ENCODE measurements around the gene HS1BP3.
A peak's percentile ranks its signal among the peaks of the same experiment; 100 is the strongest.

HS1BP3 gene

DNA sequence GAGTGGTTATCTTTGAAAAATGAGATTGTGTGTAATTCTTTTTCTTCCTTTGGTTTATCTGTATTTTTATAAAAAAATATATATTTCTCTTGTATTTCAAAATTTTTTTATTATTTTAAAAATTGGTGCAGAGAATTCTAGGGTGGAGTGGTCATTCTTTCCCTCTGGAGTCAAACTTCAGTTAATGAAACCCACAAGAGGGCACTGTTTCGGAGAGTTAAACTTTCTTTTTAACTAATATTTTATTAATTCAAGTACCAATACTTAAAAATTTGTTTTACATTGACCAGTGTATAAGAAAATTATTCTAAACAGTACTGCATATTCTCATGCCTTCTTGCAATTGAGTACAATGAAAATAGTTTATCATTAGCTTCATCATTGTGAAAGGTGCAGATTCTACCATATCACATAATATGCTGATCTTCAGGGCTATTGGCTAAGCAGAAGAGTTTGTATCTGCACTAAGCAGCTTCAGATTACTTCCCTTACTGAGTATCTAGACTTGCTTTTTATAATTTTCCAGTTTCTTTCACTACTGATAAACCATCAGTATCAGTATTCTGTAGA, 50.1 kb downstream of the HS1BP3 start:
- DNase-seq (ENCODE audit: low read depth, low spot score), result no peak

DNA sequence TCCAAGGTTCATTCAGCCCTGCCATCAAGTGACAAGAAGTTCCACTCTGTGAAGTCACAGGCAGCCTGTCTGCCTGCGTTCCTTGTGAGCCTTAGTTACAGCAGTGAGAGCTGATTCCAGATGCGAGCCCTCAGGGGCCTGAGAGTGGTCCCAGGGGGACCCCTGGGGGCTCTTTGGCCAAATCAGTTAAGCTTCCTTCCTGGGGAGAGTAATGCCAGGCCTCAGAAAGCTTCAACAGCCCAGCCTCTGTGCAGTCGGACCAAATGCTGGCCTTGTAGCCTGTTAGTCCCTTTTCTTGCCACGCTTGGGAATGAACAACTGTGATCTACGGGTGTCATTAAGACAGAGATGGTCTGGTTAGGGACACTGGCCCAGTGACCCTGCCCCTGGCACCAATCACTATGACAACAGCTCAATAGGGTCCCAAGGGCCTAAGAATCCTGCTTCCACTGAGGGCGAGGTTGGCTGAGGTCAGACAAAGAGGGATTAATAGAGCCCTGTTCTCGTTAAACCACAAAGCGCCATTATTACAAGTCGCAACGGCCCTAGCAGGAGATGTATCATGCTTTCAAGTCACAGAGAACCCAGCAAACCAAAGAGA, 50.9 kb downstream of the HS1BP3 start:
- no peak for DNase-seq (ENCODE audit: low read depth, low spot score)

DNA sequence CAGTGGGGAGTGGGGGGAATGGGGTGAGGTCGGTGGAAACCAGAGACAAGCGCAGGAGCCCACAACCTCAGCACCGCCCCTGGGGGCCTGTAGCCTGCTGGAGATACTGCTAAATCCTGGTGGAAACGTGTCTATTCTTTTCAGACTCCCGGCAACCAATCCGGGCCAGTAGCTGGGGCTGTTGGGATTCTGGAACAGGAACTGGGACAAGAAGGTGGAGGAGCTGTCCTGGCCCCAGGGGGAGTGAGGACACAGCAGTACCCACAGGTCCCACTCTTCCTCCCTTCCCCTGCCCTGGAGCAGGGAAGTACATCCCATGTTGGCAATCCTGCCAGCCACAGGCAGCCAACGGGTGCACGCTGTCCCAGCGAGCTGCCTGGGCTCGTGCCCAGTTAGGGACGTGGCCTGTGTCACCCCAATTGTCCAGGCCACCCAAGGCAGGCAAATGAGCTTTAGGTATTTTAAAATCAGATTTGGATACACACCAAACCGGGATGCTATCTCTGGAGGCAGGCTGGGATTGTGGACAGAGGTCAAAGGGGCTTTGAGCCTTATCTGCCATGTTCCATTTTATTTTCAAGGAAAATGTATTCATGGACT, 51.8 kb downstream of the HS1BP3 start:
- DNase-seq (ENCODE audit: low read depth, low spot score), result no peak

DNA sequence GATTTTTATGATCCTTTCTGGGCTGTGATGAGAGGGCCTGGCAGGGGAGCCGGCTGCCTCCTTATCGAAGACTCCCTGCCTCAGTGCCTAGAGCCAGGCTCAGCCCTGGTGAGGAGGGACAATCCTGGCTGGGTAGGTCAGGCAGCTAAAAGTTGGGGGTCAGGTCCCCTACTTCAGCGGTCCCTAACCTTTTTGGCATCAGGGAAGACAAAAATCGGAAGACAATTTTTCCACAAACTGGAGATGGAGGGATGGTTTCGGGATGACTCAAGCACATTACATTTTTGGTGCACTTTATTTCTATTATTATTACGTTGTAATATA, 53.1 kb downstream of the HS1BP3 start:
- DNase-seq (ENCODE audit: low read depth, low spot score), result no peak

DNA sequence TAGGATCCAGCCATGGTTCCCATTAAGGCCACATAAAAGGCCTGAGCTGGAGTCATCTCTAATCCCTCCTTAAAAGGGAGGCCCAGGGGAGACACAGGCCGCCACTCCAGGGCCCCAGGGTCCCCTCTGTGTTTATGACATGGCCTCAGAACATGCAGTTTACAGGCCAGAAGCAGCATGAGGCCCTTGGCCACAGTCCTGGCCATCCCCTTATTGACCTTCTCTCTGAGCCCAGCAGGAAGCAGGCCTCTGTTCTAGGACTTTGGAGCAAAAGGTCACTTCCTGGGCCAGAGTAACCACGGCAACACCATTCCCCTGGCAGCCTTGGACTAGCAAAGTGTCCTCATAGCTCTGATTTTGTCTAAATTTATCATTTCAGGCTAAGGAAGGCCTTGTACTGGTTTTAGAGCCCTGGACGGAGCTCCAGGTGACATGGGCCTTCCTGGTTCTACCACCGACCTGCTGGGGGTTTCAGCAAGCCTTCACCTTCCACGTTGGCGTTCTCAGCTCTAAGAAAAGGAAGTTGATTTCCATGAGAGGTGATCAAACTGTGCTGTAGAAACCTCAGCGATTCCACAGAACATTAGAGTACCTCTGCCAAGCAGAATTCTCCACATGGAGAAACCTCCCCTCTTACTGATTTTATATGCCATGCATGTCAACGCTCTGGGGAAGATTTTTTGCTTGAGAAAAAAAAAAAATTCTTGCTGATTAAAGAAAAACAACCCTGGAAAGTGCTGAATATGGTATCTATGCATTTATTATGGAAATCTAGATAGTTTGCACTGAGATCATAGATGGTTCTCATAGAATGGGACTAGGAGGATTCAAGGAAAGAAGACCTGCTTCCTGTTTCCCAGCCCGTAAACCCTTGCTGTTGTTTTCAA, 53.7 kb downstream of the HS1BP3 start:
- no peak for DNase-seq (ENCODE audit: low read depth, low spot score)

DNA sequence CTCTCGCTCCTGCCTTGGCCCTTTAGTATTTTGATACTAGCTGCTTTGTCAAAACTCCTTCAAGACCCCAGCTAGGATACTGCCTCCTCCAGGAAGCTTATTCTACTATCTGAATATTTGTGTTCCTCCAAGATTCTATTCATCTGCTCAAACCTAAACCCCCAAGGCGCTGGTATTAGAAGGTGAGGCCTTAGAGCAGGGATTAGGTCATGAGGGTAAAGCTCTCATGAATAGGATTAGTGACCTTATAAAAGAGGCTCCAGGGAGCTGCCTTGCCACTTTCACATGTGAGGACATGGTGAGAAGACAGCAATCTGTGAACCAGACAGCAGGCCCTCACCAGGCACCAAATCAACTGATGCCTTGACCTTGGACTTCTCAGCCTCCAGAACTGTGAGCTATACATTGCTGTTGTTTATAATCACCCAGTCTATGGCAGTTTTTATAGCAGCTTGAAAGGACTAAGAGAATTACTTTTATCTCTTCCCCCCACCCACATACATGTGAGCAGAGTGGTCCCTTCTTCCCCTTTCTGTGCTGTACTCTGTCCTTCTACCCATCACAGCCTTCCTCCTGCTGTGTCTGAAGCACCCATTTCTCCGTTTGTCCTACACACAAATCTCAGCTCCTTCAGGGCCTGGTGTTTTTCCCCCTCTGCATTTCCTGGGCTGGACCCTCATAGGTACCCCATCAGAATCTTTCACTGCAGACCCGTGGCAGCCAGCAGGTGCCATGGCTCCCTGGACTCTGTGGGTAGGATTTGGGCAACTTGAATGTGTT, 54.5 kb downstream of the HS1BP3 start:
- no peak for DNase-seq (ENCODE audit: low read depth, low spot score)

DNA sequence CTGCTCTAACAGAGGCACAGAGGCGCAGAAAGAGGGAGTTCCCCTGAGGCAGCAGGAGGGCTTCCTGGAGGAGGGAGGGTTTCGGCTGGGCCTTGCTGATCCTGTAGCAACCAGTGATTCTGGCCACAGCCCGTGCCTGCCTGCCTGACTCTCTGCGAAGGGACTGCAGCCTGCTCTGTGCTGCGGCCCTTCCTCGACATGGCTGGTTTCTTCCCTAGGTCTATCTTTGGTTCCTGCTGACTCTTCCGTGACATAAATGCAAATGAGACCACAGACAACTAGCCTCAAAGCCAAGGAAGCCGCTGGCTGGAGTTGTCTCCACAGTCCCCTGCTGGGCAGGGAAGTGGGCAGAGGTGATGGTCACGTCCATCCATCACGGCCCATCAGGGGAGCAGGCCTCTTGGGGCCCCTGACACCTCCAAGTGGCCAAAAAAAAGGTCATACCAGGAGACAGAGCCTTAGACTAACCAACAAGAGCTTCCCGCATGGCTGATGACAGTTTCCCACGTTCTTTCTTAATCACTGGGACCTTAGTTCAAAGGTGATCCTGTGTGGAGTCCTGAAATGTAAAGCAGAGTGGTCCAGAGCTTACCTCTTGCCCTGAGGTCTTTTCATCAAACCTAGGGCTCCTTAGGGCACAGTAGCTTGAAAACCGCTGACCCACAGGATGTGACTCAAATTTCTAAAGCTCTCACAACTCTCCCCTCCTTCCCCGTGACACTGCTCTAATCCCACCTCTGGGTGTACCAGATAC, 55.3 kb downstream of the HS1BP3 start:
- DNase-seq (ENCODE audit: low read depth, low spot score), result no peak

DNA sequence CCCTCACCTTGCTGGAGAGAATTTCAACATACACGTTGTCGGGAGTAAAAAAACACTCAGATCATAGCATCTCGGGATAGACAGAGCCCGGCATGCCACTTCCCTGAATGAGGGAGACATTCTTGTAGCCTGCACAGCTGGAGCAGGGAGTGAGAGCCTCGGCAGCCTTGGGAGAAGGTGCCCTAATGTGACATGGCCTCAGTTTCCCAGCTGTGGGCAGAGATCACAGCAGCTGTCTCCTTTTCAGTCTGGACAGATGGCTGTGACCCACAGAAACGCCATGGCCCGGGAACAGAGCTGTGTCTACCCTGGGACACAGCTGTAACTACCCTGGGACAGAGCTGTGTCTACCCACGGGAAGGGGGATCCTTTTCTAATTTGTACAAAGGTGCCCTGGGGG, 55.9 kb downstream of the HS1BP3 start:
- DNase-seq (ENCODE audit: low read depth, low spot score), result no peak

DNA sequence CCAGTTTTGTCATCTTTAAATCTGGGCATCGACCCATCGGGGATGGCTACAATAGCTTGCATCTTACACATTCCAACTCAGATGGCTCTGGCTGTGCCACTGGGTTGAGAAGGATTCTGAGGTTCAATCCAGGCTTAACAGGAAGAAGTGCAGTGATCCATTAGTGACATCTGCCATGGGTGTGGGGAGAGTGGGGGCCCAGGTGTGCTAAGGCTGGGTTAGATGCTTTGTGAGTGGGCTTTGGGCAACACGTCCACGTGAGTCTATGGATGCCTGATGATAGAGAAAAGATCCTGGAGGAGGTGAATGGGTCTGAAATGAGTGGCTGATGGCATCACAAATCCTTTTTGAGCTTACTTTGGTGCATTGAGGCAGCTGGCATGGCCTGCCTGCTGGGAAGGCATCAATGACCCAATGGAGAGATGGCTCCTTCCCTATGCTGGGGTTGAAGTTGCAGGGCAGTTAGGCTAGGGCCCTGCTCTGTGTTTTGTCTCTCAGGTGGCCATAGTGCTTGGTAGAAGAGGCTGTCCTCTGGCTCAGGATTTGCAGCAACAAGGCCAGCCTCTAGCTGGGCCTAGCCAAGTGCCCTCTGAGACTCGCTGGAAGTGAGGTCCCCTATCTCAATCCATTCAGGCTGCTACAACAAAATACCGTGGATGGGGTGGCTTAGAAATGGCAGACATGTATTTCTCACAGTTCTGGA, 56.7 kb downstream of the HS1BP3 start:
- no peak for DNase-seq (ENCODE audit: low read depth, low spot score)

DNA sequence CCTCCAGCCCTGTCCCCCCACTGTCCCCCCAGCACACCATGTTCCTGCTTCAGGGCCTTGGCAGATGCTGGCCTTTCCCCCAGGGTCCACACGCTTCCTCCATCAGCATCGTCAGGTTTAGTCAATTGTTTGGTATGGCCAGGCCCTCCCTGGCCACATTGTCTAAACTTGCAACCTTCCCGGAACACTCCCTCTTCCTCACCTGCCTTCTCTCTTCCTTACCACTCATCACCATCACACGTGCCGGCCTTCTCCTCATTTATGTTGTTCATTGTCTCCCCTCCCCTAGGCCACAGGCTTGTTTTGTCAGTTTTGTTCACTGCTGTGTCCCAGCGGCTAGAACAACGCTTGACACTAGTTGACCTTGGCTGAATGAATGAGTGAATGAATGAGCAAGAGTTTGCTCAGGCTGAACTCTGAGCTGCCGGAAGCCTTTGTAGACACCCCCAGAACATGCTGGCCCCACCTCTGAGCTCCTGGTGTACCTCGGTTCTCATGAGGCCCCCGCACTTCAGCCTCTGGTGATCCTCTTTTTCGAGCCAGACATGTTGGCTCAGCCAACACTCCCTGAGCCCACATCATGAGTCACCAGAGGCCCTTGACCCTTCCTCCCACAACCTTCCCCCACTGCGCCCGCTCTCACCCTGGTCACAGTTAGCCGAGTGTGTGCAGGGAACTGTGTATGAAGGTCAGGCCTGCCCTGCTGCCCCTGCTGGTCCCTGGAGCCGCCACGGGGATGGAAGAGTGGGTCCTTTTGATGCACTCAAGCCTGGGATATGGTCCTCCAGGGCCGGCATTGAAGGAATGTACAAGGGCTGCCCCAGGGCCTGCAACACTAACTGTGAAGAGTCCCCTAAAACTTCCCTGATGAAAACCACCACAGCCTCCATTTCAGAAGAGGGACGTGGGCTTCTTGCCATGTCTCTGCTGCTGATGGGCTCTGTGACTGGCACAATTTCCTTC, 57.5 kb downstream of the HS1BP3 start:
- DNase-seq (ENCODE audit: low read depth, low spot score), result peak; percentile 87

DNA sequence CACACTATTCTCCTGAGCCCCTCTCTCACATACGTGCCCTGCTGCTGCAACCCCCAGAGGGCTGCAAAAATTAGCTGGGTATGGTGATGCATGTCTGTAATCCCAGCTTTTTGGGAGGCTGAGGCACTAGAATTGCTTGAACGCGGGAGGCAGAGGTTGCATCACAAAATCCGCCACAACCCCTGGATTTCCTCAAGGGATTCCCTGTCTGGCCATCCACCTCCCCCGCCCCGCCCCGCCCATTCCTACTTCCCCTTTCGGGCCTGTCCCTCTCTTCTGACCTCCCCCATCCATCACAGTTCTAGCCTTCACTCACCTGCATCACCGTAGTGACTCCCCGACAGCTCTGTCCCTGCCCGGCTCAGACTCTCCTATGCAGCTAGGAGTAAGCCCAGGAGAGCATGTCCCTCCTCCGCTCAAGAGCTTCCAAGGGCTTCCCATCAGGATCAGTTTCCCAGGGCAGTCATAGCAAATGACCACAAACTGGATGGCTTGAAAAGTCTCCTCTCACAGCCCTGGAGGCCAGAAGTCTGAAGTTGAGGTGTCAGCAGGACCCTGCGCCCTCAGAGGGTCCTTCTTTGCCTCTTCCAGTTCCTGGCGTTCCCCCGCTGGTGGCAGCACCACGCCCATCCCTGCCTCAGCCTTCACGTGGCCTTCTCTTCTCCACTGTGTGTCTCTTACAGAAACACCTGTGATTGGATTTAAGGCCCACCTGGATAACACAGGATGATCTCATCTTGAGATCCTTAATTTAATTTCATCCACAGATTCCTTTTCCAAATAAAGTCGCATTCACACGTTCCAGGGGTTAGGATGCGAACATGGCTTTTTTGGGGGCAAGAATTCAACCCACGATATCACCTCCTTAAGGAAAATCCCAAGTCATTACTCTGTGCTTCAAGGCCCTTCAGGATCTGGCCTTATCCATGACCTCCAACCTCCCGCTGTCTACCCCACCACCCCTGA, 58.5 kb downstream of the HS1BP3 start:
- no peak for DNase-seq (ENCODE audit: low read depth, low spot score)

DNA sequence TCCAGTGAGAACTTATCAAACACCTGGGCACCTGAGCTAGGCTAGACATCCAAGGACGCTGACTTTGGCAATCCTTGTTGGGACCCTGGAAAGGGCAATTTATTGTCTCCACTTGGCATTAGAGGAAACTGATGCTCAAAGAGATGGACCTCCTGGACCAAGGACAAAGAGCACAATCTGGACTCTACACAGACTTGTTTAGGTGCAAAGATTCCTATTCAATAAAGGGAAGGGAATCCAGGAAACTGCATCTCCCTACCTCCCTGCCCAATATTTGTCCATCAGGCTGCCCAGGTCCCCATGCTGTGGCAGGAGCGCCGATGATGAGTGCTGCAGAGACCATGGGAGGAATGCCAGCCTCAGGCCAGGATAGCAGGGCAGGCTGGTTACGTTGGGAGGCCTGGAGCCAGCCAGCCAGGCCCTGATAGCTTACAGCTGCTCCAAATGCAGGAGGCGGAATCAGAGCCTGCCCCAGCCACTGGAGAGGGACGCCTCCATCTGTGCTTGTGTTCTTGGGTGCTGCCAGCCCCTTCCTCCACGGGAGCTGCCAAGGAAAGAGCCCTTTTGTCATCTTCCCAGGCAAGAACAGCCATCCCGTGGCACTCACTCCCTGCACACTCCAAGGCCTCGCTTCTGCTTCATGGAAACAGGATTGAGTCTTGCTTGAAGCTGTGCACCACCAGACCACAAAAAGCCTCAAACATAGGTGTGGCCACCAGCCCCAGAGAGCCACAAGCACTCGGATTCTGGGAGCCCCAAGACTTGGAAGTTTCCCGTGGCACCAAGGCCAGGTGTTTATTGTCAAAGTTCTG, 60.0 kb downstream of the HS1BP3 start:
- no peak for DNase-seq (ENCODE audit: low read depth, low spot score)

DNA sequence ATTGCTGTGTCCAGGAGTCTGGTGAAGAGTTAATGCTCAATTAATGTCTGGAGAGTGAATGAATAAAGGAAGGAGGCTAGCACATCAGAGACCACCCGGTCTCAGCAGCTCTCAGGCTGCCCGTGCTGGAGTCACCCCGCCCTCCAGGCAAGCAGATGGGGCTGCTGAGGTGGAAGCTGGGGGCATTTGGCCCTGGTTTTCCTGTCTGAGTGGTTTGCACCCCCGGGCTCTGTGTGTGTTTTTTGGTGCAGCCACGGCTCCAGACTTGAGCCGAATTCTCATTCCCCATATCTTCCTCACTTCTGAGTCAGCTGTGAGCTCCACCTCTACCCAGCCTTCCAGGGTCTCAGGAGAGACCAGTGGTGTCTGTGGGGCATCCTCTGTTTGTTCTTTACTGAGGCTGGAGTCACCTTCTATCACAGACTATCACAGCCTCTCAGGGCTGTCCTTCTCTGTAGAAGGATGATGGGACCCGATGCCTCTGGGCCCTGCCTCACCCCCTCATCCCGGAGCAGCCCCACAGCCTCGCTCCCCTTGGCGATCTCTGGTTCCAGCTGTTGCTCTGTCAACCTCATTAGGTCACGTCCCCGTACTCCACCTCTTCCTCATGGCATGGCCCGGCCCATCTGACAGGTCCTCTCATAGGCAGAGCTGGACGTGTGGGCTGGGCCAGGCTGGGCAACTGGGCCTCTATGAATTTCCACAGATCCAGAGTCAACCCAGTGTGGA, 60.8 kb downstream of the HS1BP3 start:
- DNase-seq (ENCODE audit: low read depth, low spot score), result no peak

DNA sequence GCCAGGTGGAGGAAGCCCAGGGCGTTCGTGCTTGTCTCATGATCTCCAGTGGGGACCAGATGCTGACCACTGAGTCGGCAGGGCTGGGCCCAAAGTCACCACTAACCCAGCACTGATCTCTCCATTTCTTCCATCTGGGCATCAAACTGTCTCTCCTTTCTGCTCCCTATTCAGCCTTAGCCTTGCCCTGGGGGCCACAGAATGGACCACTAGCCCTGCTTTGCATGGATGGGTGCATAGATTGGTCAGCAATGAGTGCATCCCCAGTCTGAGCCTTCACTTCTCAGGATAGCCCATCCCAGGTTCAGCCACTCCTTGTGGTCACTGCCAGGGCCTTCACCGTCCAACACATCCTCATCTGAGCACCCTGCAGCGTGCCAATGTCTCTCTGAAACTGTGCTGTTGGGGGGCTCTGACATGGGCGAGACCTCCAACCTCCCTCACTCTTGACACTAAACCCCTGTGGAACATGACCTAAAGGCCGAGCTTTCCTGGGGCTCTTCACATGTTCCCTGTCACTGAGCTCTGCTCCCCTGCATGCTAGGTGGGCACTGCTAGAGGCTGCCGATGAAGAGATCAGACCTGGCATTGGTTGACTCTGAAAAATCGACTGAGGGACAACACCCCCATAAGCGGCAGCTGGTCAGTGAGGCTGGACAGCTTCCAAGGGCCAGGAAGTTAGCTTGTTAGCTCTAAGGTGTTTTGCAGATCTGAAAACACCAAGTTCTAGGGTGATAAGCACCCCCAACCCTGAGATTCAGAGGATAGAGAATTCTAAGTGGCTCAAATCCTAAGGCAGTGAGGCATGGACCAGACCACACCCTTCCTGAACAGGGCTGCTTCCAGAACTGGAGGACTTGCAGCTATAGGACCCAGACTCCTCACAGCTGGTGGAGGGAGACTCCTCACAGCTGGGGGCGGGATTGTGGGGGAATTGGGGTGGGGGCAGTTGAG, 61.7 kb downstream of the HS1BP3 start:
- DNase-seq (ENCODE audit: low read depth, low spot score), result no peak

Data from brain pericyte (primary cell).